Caco-2 (cell line): ENCODE measurements around the gene CLPSL2. TPM values are rescaled to one million over a fixed set of nuclear protein-coding genes. Genes with fewer than 3 reads are reported as not detected.

Experiments
- BruUV-seq: library from RNA; stranded (reverse); fragments of 400-500 nt; replicated peaks from 2 replicates; lab custom pipeline; 2021; lab: Mats Ljungman, UMichigan
- CTCF ChIA-PET: fragments of 300-600 bp; sonication (Branson Sonifier 250); formaldehyde crosslinking; loops from one replicate; lab custom pipeline; 2022; ENCODE audit warnings: antibody characterized with exemption; lab: Charles Lee
- POLR2A ChIA-PET: fragments of 300-600 bp; sonication (Branson Sonifier 250); formaldehyde crosslinking; loops from one replicate; lab custom pipeline; 2022; ENCODE audit warnings: antibody characterized with exemption; lab: Charles Lee
- DNase-seq, 2 experiments: peaks; one replicate each; pipeline versions ENCODE4 v3.0.0 to v3.0.0-alpha.2; 2020 to 2022
- H3K27me3 ChIP-seq: replicated peaks from 2 replicates; pipeline ENCODE4 v1.6.0; 2011; ENCODE audit warnings: low read length; ENCODE audit not compliant: control insufficient read depth, insufficient read depth
- H3K36me3 ChIP-seq: 2 replicates; pipeline ENCODE4 v1.5.1; 2011; ENCODE audit warnings: low read length; ENCODE audit not compliant: control insufficient read depth, insufficient read depth
- H3K4me1 ChIP-seq: fragments of 250-450 bp; sonication (Bioruptor Pico); 2 replicates; pipeline ENCODE4 v1.5.1; 2020; ENCODE audit warnings: mild to moderate bottlenecking
- H3K4me3 ChIP-seq: 2 replicates; pipeline ENCODE4 v1.5.1; 2011; ENCODE audit warnings: low read depth, mild to moderate bottlenecking, control low read depth, low read length
- H3K9me3 ChIP-seq: fragments of 250-450 bp; sonication (Bioruptor Pico); 2 replicates; pipeline ENCODE4 v1.5.1; 2020; ENCODE audit warnings: mild to moderate bottlenecking, moderate library complexity
- H3K27ac Mint-ChIP-seq: one replicate; pipeline ENCODE4 v1.8.0; 2022; ENCODE audit warnings: mixed read lengths; ENCODE audit not compliant: unreplicated experiment
- H3K27me3 Mint-ChIP-seq: one replicate; pipeline ENCODE4 v1.8.0; 2022; ENCODE audit warnings: mixed read lengths; ENCODE audit not compliant: insufficient read depth, unreplicated experiment
- H3K36me3 Mint-ChIP-seq: one replicate; pipeline ENCODE4 v1.8.0; 2022; ENCODE audit warnings: mild to moderate bottlenecking, mixed read lengths; ENCODE audit not compliant: insufficient read depth, unreplicated experiment
- H3K4me1 Mint-ChIP-seq: one replicate; pipeline ENCODE4 v1.8.0; 2022; ENCODE audit warnings: low read depth, mixed read lengths; ENCODE audit not compliant: unreplicated experiment
- H3K4me3 Mint-ChIP-seq: one replicate; pipeline ENCODE4 v1.8.0; 2022; ENCODE audit warnings: mild to moderate bottlenecking, moderate library complexity, mixed read lengths; ENCODE audit not compliant: unreplicated experiment
- H3K9me3 Mint-ChIP-seq: one replicate; pipeline ENCODE4 v1.8.0; 2022; ENCODE audit warnings: mixed read lengths; ENCODE audit not compliant: unreplicated experiment
- CTCF ChIP-seq, 2 experiments: fragments of 200-600 bp in 1 of 2; IDR thresholded peaks; 1 replicate in 1 of 2; 2 replicates in 1 of 2; pipeline versions ENCODE4 v1.5.1 to v1.8.0; 2011 to 2022; ENCODE audit warnings: antibody characterized with exemption in 1 of 2, control low read depth in 1 of 2, inconsistent platforms in 1 of 2, low read depth in 1 of 2, low read length in 1 of 2, mild to moderate bottlenecking in 1 of 2, moderate library complexity in 1 of 2; ENCODE audit not compliant: insufficient read depth in 1 of 2, severe bottlenecking in 1 of 2, unreplicated experiment in 1 of 2
- intact Hi-C: fragments of 100-400 bp; cut with micrococcal nuclease; formaldehyde crosslinking; loops from one replicate; pipeline ENCODE4 v1.10.0; 2022; ENCODE audit not compliant: unreplicated experiment
- total RNA-seq: library from RNA; stranded (reverse); gene quantifications from 2 replicates; pipeline ENCODE4 v1.2.3, GENCODE V29; 2022

The CLPSL2 gene
- total RNA-seq, 1 experiment from 2014 or later, result 2.0 TPM

- H3K36me3 Mint-ChIP-seq, result no peaks in the 10 kb centered on the region
- CTCF ChIA-PET, result no interaction called here
Measured at GRCh38 chr6:35801148-35801547, 24.8 kb downstream of the CLPSL2 start.

GRCh38 chr6:35804996-35805736 lies 28.8 kb downstream of the CLPSL2 start, which contains the start of gene LHFPL5:
LHFPL5 (plus strand) TSS chr6:35805352; CDS start chr6:35805671, 319 bp downstream.
- H3K4me3 ChIP-seq, result peak within 1 kb of the TSS; percentile 23
- POLR2A ChIA-PET, result no interaction called here
- no peaks in the 10 kb centered on the region for H3K9me3 ChIP-seq
- intact Hi-C loops, result no loop called here
- H3K27me3 ChIP-seq, result no peaks in the 10 kb centered on the region
- Mint-ChIP-seq H3K4me1 (no peaks in the 10 kb centered on the region), H3K27ac (no peak within 1 kb of the TSS), H3K4me3 (peak within 1 kb of the TSS; percentile 59), H3K36me3 (no peaks in the 10 kb centered on the region), H3K9me3 (no peaks in the 10 kb centered on the region), H3K27me3 (no peaks in the 10 kb centered on the region)
- peak in 1 of 2 experiments; percentile 20 for TF ChIP-seq CTCF (IDR thresholded peaks at IDR 0.05; ENCODE audit: insufficient read depth in 1 of 2, low read depth in 1 of 2, low read length in 1 of 2, severe bottlenecking in 1 of 2, unreplicated experiment in 1 of 2)
- CTCF ChIA-PET, result interaction anchor here (0.6 kb wide), 1 partner anchor 392 kb away, joined by 3 read pairs; no protein-coding TSS in a partner anchor
- H3K36me3 ChIP-seq, result no peaks in the 10 kb centered on the region
- peak in 1 of 2 experiments; percentile 86 for DNase-seq
- H3K4me1 ChIP-seq, result no peaks in the 10 kb centered on the region
- BruUV-seq, result no TSS peak

More at GRCh38 chr6:35801148-35801547, 24.8 kb downstream of the CLPSL2 start:
- H3K27me3 Mint-ChIP-seq, result no peaks in the 10 kb centered on the region
- H3K9me3 Mint-ChIP-seq, result no peaks in the 10 kb centered on the region
- no TSS peak for BruUV-seq
- no peaks in the 10 kb centered on the region for H3K27me3 ChIP-seq
- H3K4me3 Mint-ChIP-seq, result no peak overlapping the region
- no peak for DNase-seq
- no peaks in the 10 kb centered on the region for H3K4me1 Mint-ChIP-seq
- no peak overlapping the region for H3K4me3 ChIP-seq
- no peak overlapping the region for H3K27ac Mint-ChIP-seq
- H3K36me3 ChIP-seq, result no peaks in the 10 kb centered on the region
- POLR2A ChIA-PET, result no interaction called here
- peaks cover 10% of the 10 kb centered on the region; the same call in 1 of the 2 replicates for H3K4me1 ChIP-seq
- intact Hi-C loops, result no loop called here
- H3K9me3 ChIP-seq, result no peaks in the 10 kb centered on the region
- TF ChIP-seq CTCF (IDR thresholded peaks at IDR 0.05; ENCODE audit: insufficient read depth in 1 of 2, low read depth in 1 of 2, low read length in 1 of 2, severe bottlenecking in 1 of 2, unreplicated experiment in 1 of 2), result no peak

- ChIA-PET CTCF (no interaction called here), POLR2A (no interaction called here)
- H3K9me3 Mint-ChIP-seq, result no peaks in the 10 kb centered on the region
- no TSS peak for BruUV-seq
- H3K4me1 Mint-ChIP-seq, result peaks cover 6% of the 10 kb centered on the region
- H3K9me3 ChIP-seq, result no peaks in the 10 kb centered on the region
- no peaks in the 10 kb centered on the region for H3K36me3 Mint-ChIP-seq
- H3K36me3 ChIP-seq, result no peaks in the 10 kb centered on the region
- no peak for TF ChIP-seq CTCF (IDR thresholded peaks at IDR 0.05; ENCODE audit: insufficient read depth in 1 of 2, low read depth in 1 of 2, low read length in 1 of 2, severe bottlenecking in 1 of 2, unreplicated experiment in 1 of 2)
- no peak overlapping the region for H3K27ac Mint-ChIP-seq
- no peaks in the 10 kb centered on the region for H3K4me1 ChIP-seq
- DNase-seq, result no peak
- no peak overlapping the region for H3K4me3 Mint-ChIP-seq
- no peaks in the 10 kb centered on the region for H3K27me3 Mint-ChIP-seq
- no peak overlapping the region for H3K4me3 ChIP-seq
- intact Hi-C loops, result no loop called here
- H3K27me3 ChIP-seq, result no peaks in the 10 kb centered on the region
Measured at GRCh38 chr6:35808688-35809087, 32.3 kb downstream of the CLPSL2 start.
